Mesenchymal stem cell (in vitro differentiated cells and primary cell): ENCODE results near the gene HES7.
A peak's percentile ranks its signal among the peaks of the same experiment; 100 is the strongest.
"Not testable (repeated sequence)": the region's sequence is repeated elsewhere in the genome, so short reads cannot be mapped to it uniquely, and the experiment has no call there.

Experiments used
- DNase-seq: peaks from one replicate; pipeline ENCODE4 v3.0.0-alpha.2; 2013
- H2AFZ ChIP-seq: one replicate; pipeline ENCODE4 v1.6.1; 2013; ENCODE audit warnings: low read depth, mild to moderate bottlenecking, control low read depth, inconsistent platforms, low read length, moderate library complexity
- H2AK5ac ChIP-seq: 2 replicates; pipeline ENCODE4 v1.6.1; 2013; ENCODE audit warnings: low read length, moderate library complexity, mild to moderate bottlenecking, inconsistent platforms; ENCODE audit not compliant: severe bottlenecking
- H2BK120ac ChIP-seq: one replicate; pipeline ENCODE4 v1.6.1; 2013; ENCODE audit warnings: low read depth, mild to moderate bottlenecking, inconsistent platforms, low read length, moderate library complexity
- H2BK12ac ChIP-seq, 2 experiments: one replicate each; pipeline ENCODE4 v1.6.1; 2013; ENCODE audit warnings: inconsistent platforms in 2 of 2, low read length in 2 of 2, mild to moderate bottlenecking in 2 of 2, moderate library complexity in 2 of 2, control low read depth in 1 of 2
- H2BK15ac ChIP-seq: one replicate; pipeline ENCODE4 v1.6.1; 2013; ENCODE audit warnings: mild to moderate bottlenecking, low read depth, inconsistent platforms; ENCODE audit not compliant: poor library complexity, severe bottlenecking
- H2BK5ac ChIP-seq: 2 replicates; pipeline ENCODE4 v1.6.1; 2013; ENCODE audit warnings: low read depth, mild to moderate bottlenecking, low read length, control low read depth, inconsistent platforms; ENCODE audit not compliant: poor library complexity, severe bottlenecking
- H3K14ac ChIP-seq, 2 experiments: one replicate each; pipeline ENCODE4 v1.6.1; 2013; ENCODE audit warnings: inconsistent platforms in 2 of 2, low read length in 2 of 2, control low read depth in 1 of 2, mild to moderate bottlenecking in 1 of 2, moderate library complexity in 1 of 2
- H3K18ac ChIP-seq, 2 experiments: one replicate each; pipeline ENCODE4 v1.6.1; 2013; ENCODE audit warnings: inconsistent platforms in 2 of 2, low read length in 2 of 2, control low read depth in 1 of 2, low read depth in 1 of 2, mild to moderate bottlenecking in 1 of 2
- H3K23ac ChIP-seq, 2 experiments: one replicate each; pipeline ENCODE4 v1.6.1; 2013; ENCODE audit warnings: inconsistent platforms in 2 of 2, low read length in 2 of 2, mild to moderate bottlenecking in 2 of 2, moderate library complexity in 2 of 2, control low read depth in 1 of 2
- H3K27ac ChIP-seq: 2 replicates; pipeline ENCODE4 v1.5.1; 2013; ENCODE audit warnings: mild to moderate bottlenecking, moderate library complexity, low read length, control low read depth, inconsistent platforms; ENCODE audit not compliant: poor library complexity, severe bottlenecking
- H3K27me3 ChIP-seq, 2 experiments: 2 replicates each; pipeline versions ENCODE4 v1.6.1 to v1.7.0; 2013; ENCODE audit warnings: low read length in 2 of 2, mild to moderate bottlenecking in 2 of 2, moderate library complexity in 2 of 2, control low read depth in 1 of 2, inconsistent platforms in 1 of 2; ENCODE audit not compliant: control insufficient read depth in 1 of 2, insufficient read depth in 1 of 2
- H3K36me3 ChIP-seq, 2 experiments: 2 replicates each; pipeline versions ENCODE4 v1.6.1 to v1.7.0; 2013; ENCODE audit warnings: low read length in 2 of 2, control low read depth in 1 of 2, inconsistent platforms in 1 of 2, low read depth in 1 of 2, mild to moderate bottlenecking in 1 of 2; ENCODE audit not compliant: insufficient read depth in 2 of 2, control insufficient read depth in 1 of 2
- H3K4ac ChIP-seq, 2 experiments: one replicate each; pipeline ENCODE4 v1.6.1; 2013; ENCODE audit warnings: inconsistent platforms in 2 of 2, low read length in 2 of 2, mild to moderate bottlenecking in 2 of 2, moderate library complexity in 2 of 2, control low read depth in 1 of 2, low read depth in 1 of 2
- H3K4me1 ChIP-seq: 2 replicates; pipeline ENCODE4 v1.6.1; 2013; ENCODE audit warnings: low read depth, low read length, control low read depth; ENCODE audit not compliant: control insufficient read depth, insufficient read depth
- H3K4me2 ChIP-seq: 2 replicates; pipeline ENCODE4 v1.6.1; 2013; ENCODE audit warnings: low read length, mild to moderate bottlenecking, inconsistent platforms; ENCODE audit not compliant: poor library complexity, severe bottlenecking
- H3K4me3 ChIP-seq, 2 experiments: 2 replicates each; pipeline versions ENCODE4 v1.5.1 to v1.7.0; 2013; ENCODE audit warnings: low read length in 2 of 2, mild to moderate bottlenecking in 2 of 2, control low read depth in 1 of 2, low read depth in 1 of 2; ENCODE audit not compliant: insufficient read depth in 1 of 2
- H3K79me1 ChIP-seq: replicated peaks from 2 replicates; pipeline ENCODE4 v1.6.1; 2013; ENCODE audit warnings: mild to moderate bottlenecking, control low read depth, low read length, inconsistent platforms; ENCODE audit not compliant: poor library complexity, severe bottlenecking
- H3K9ac ChIP-seq: 2 replicates; pipeline ENCODE4 v1.7.0; 2013; ENCODE audit warnings: mild to moderate bottlenecking, low read length, moderate library complexity
- H3K9me3 ChIP-seq: 2 replicates; pipeline ENCODE4 v1.7.0; 2013; ENCODE audit warnings: mild to moderate bottlenecking, low read length; ENCODE audit not compliant: control insufficient read depth
- H4K8ac ChIP-seq: one replicate; pipeline ENCODE4 v1.6.1; 2013; ENCODE audit warnings: inconsistent platforms, mild to moderate bottlenecking, low read length, moderate library complexity
- H4K91ac ChIP-seq: one replicate; pipeline ENCODE4 v1.6.1; 2013; ENCODE audit warnings: mild to moderate bottlenecking, low read length, inconsistent platforms
- WGBS: methylation state at CpG from one replicate; pipeline ENCODE4 v1.1.7; 2013; ENCODE audit warnings: mixed read lengths; 5-methylcytosine and 5-hydroxymethylcytosine counted together

Gene HES7

GRCh38 chr17:8110456-8110804 lies 13.5 kb downstream of the HES7 start:
- H2AK5ac ChIP-seq = no peak overlapping the region
- H3K79me1 ChIP-seq = no peaks in the 10 kb centered on the region
- no peak for DNase-seq
- no peak overlapping the region for H3K27ac ChIP-seq
- H3K4me2 ChIP-seq = no peak overlapping the region
- H3K14ac ChIP-seq = no peak overlapping the region
- no peak overlapping the region for H2BK5ac ChIP-seq
- no peak overlapping the region for H3K9ac ChIP-seq
- no peak overlapping the region for H4K91ac ChIP-seq
- H2BK12ac ChIP-seq = no peak overlapping the region
- H3K27me3 ChIP-seq = peaks cover 70 to 76% of the 10 kb centered on the region in 2 experiments
- H3K4me3 ChIP-seq = no peak overlapping the region
- no peak overlapping the region for H2AFZ ChIP-seq
- no peak overlapping the region for H2BK15ac ChIP-seq
- peaks cover 0 to 3% of the 10 kb centered on the region in 2 experiments for H3K36me3 ChIP-seq
- WGBS = 16% methylated on average over 10 of the region's 10 CpGs
- no peaks in the 10 kb centered on the region for H3K9me3 ChIP-seq
- no peak overlapping the region for H3K18ac ChIP-seq
- H3K4me1 ChIP-seq = peaks cover 9% of the 10 kb centered on the region
- no peak overlapping the region for H2BK120ac ChIP-seq
- H4K8ac ChIP-seq = no peak overlapping the region
- no peak overlapping the region for H3K4ac ChIP-seq
- no peak overlapping the region for H3K23ac ChIP-seq

- H3K79me1 ChIP-seq = no peaks in the 10 kb centered on the region
- no peak overlapping the region for H3K27ac ChIP-seq
- H3K36me3 ChIP-seq = peaks cover 0 to 3% of the 10 kb centered on the region in 2 experiments
- H3K4ac ChIP-seq = no peak overlapping the region
- no peak overlapping the region for H2AFZ ChIP-seq
- no peak overlapping the region for H2BK120ac ChIP-seq
- H3K4me2 ChIP-seq = peak overlapping the region; percentile 49
- H3K27me3 ChIP-seq = peaks cover 65 to 75% of the 10 kb centered on the region in 2 experiments
- no peak overlapping the region for H2BK12ac ChIP-seq
- no peak overlapping the region for H2AK5ac ChIP-seq
- no peak overlapping the region for H2BK15ac ChIP-seq
- H3K23ac ChIP-seq = no peak overlapping the region
- WGBS = 4% methylated on average over 43 of the region's 63 CpGs
- DNase-seq = no peak
- H3K14ac ChIP-seq = no peak overlapping the region
- H3K9ac ChIP-seq = no peak overlapping the region
- no peak overlapping the region for H4K8ac ChIP-seq
- H3K9me3 ChIP-seq = no peaks in the 10 kb centered on the region
- no peak overlapping the region for H3K18ac ChIP-seq
- no peak overlapping the region for H2BK5ac ChIP-seq
- H4K91ac ChIP-seq = no peak overlapping the region
- H3K4me3 ChIP-seq = peak overlapping the region in 1 of 2 experiments; percentile 33
- peaks cover 9% of the 10 kb centered on the region for H3K4me1 ChIP-seq
Observed at GRCh38 chr17:8109661-8110455, 14.0 kb downstream of the HES7 start.

GRCh38 chr17:8108972-8109660 lies 14.8 kb downstream of the HES7 start:
- Histone ChIP-seq H2AK5ac (no peak overlapping the region), H3K9me3 (no peaks in the 10 kb centered on the region), H2BK5ac (no peak overlapping the region), H3K4me3 (no peak overlapping the region), H3K18ac (no peak overlapping the region), H3K23ac (no peak overlapping the region), H2AFZ (no peak overlapping the region), H2BK120ac (no peak overlapping the region), H2BK15ac (no peak overlapping the region), H3K27me3 (peaks cover 57 to 74% of the 10 kb centered on the region in 2 experiments), H3K9ac (no peak overlapping the region), H3K4ac (no peak overlapping the region), H3K36me3 (peaks cover 0 to 3% of the 10 kb centered on the region in 2 experiments), H4K8ac (no peak overlapping the region), H4K91ac (no peak overlapping the region), H3K27ac (no peak overlapping the region), H2BK12ac (peak overlapping the region in 1 of 2 experiments; percentile 26), H3K14ac (no peak overlapping the region), H3K4me2 (no peak overlapping the region), H3K79me1 (no peaks in the 10 kb centered on the region), H3K4me1 (peaks cover 9% of the 10 kb centered on the region)
- 78% methylated on average over 33 of the region's 33 CpGs for WGBS
- DNase-seq = no peak

- not testable (repeated sequence) for H3K23ac ChIP-seq, H3K4me1 ChIP-seq, H2BK12ac ChIP-seq, H2BK5ac ChIP-seq, H3K36me3 ChIP-seq, H3K14ac ChIP-seq, H3K9me3 ChIP-seq, H3K4me3 ChIP-seq, H4K8ac ChIP-seq, H3K4ac ChIP-seq, DNase-seq, H4K91ac ChIP-seq, H3K9ac ChIP-seq, H2AK5ac ChIP-seq, H3K79me1 ChIP-seq, H3K4me2 ChIP-seq, H2BK15ac ChIP-seq, H2AFZ ChIP-seq, H3K18ac ChIP-seq, H3K27ac ChIP-seq, H2BK120ac ChIP-seq
- peaks cover 38 to 68% of the 10 kb centered on the region in 2 experiments for H3K27me3 ChIP-seq
- 90% methylated on average over 4 of the region's 4 CpGs for WGBS
Observed at GRCh38 chr17:8106980-8107379, 16.9 kb downstream of the HES7 start.
